ENCODE results near the gene TMEM185B. TPM values are rescaled to one million over a fixed set of nuclear protein-coding genes. Genes with fewer than 3 reads are reported as not detected.

TMEM185B gene
- total and polyA plus RNA-seq, 2 of the 4 experiments (the other 2 are of a cell fraction), result 17.7 to 26.1 TPM

- Histone ChIP-seq H3K4me2 (ENCODE audit: low read depth, low read length) (no peak overlapping the region), H2AK5ac (ENCODE audit: low read depth, low read length) (no peak overlapping the region), H3K36me3 (ENCODE audit: control insufficient read depth, insufficient read depth, low read length) (no peaks in the 10 kb centered on the region), H2BK20ac (ENCODE audit: low read depth, low read length) (no peak overlapping the region), H3K23ac (ENCODE audit: low read depth, low read length) (no peak overlapping the region), H3K4me3 (ENCODE audit: insufficient read depth, low read depth, low read length) (no peak overlapping the region), H3K4ac (ENCODE audit: low read depth, low read length) (no peak overlapping the region), H2AK9ac (replicated peaks; ENCODE audit: low read depth, low read length, poor library complexity) (no peak overlapping the region), H4K5ac (ENCODE audit: low read depth, low read length) (no peak overlapping the region), H3K79me1 (ENCODE audit: low read depth in 1 of 2, low read length in 2 of 2) (no peaks in the 10 kb centered on the region), H2AFZ (replicated peaks; ENCODE audit: low read length, poor library complexity) (no peak overlapping the region), H3K9me3 (ENCODE audit: control insufficient read depth, insufficient read depth, low read length) (peaks cover 5% of the 10 kb centered on the region; the same call in 1 of the 2 replicates), H3K18ac (ENCODE audit: low read depth, low read length) (no peak overlapping the region), H3K4me1 (ENCODE audit: control insufficient read depth, insufficient read depth, low read length) (no peaks in the 10 kb centered on the region), H4K8ac (ENCODE audit: low read depth in 2 of 2, low read length in 2 of 2) (no peak overlapping the region), H2BK120ac (ENCODE audit: low read depth, low read length) (no peak overlapping the region), H3K9ac (ENCODE audit: low read depth, low read length) (no peak overlapping the region), H2BK15ac (ENCODE audit: low read depth, low read length) (no peak overlapping the region), H4K20me1 (ENCODE audit: insufficient read depth, low read length) (no peaks in the 10 kb centered on the region), H3K14ac (replicated peaks; ENCODE audit: low read depth, low read length) (no peak overlapping the region), H3K27me3 (ENCODE audit: control insufficient read depth, insufficient read depth, low read length) (no peaks in the 10 kb centered on the region), H3K56ac (ENCODE audit: extremely low read depth, insufficient read depth, low read length) (no peak overlapping the region), H2BK5ac (ENCODE audit: low read depth, low read length, poor library complexity, severe bottlenecking) (no peak overlapping the region), H3K27ac (ENCODE audit: insufficient read depth, low read length) (no peak overlapping the region), H3K9me1 (ENCODE audit: insufficient read depth, low read length) (no peaks in the 10 kb centered on the region), H4K91ac (ENCODE audit: insufficient read depth, low read depth, low read length) (no peak overlapping the region)
- DNase-seq, result no peak
- in situ Hi-C loops (cut with MboI; ENCODE audit: low sequenced_read_pairs), result no loop called here
- dilution Hi-C loops (cut with HindIII; ENCODE audit: low sequenced_read_pairs, unreplicated experiment), result no loop called here
- no peak for ATAC-seq (ENCODE audit: low read depth)
- ChIA-PET POLR2A (ENCODE audit: unreplicated experiment) (no interaction called here), CTCF (no interaction called here)
- no TSS peak for BruUV-seq (replicated peaks)
- intact Hi-C loops (cut with micrococcal nuclease), result no loop called here
- TF ChIP-seq NFE2L2 (IDR thresholded peaks at IDR 0.05; ENCODE audit: low read depth, low read length) (no peak), MAZ (IDR thresholded peaks at IDR 0.05; ENCODE audit: borderline replicate concordance, low read depth, low read length) (no peak), USF2 (IDR thresholded peaks at IDR 0.05; ENCODE audit: low read depth, low read length) (no peak)
- no CpG with 5 or more reads among the region's 1 CpG for WGBS, 2 experiments (ENCODE audit: extremely low coverage in 2 of 2, insufficient read length in 1 of 2)
These were observed 27.6 kb downstream of the TMEM185B start for GRCh38 chr2:120195553-120195952.

Data from IMR-90 (cell line).